Measurements from ENCODE around the gene HRK. TPM values are rescaled to one million over a fixed set of nuclear protein-coding genes. Genes with fewer than 3 reads are reported as not detected.

HRK gene
- polyA plus RNA-seq, 3 donors, result 0.15 TPM; not detected in 2

DNA sequence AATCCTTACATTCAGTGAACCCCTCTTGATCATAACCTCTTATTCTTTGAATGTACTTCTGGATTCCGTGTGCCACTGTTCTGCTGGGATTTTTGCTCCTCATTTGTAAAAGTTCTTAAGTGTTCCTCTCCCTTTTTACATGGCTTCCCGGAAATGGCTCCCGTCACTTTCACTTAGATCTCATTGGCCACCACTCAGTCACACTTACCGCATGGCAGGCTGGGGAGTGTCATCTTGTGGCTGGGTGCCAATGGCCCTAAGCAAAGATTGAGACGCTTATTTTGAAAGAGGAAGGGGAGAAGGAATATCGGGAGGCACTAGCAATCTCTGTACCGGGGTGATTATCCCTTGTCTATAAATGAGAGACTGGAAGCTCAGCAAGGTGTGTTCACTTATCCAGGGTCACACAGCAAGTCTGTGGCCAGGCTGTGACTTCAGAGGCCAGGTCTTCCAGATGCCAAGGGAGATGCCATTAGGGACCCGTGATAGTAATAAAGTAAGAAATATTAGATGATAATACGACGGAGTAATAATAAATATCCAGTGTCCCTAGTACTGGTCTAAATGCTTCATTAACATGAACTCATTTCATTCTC lies 74.3 kb downstream of the HRK start:
- Histone ChIP-seq H3K27me3 (ENCODE audit: control insufficient read depth in 2 of 2, insufficient read depth in 2 of 2, low read length in 2 of 2) (no peaks in the 10 kb centered on the region), H3K4me3 (replicated peaks in 1 of 3; ENCODE audit: low read depth in 2 of 3, low read length in 3 of 3) (no peak overlapping the region), H3K9ac (ENCODE audit: insufficient read depth, low read length, poor library complexity, severe bottlenecking) (no peak overlapping the region), H3K79me2 (ENCODE audit: insufficient read depth, low read length) (no peaks in the 10 kb centered on the region), H3K4me2 (replicated peaks; ENCODE audit: extremely low read depth, low read length, poor library complexity, severe bottlenecking) (no peak overlapping the region), H3K36me3 (replicated peaks in 1 of 2; ENCODE audit: control insufficient read depth in 1 of 2, insufficient read depth in 2 of 2, low read length in 2 of 2) (no peaks in the 10 kb centered on the region), H4K20me1 (ENCODE audit: insufficient read depth, low read length) (no peaks in the 10 kb centered on the region), H2AFZ (ENCODE audit: insufficient read depth, low read depth, low read length, poor library complexity, severe bottlenecking) (no peak overlapping the region), H3K4me1 (ENCODE audit: control insufficient read depth in 1 of 2, insufficient read depth in 2 of 2, low read length in 2 of 2) (no peaks in the 10 kb centered on the region), H3K9me3 (replicated peaks in 1 of 2; ENCODE audit: control insufficient read depth in 1 of 2, insufficient read depth in 1 of 2, low read length in 2 of 2) (no peaks in the 10 kb centered on the region), H3K27ac (ENCODE audit: low read depth in 1 of 2, low read length in 2 of 2) (no peak overlapping the region)
- no peak for DNase-seq
- TF ChIP-seq, protein P1, sequence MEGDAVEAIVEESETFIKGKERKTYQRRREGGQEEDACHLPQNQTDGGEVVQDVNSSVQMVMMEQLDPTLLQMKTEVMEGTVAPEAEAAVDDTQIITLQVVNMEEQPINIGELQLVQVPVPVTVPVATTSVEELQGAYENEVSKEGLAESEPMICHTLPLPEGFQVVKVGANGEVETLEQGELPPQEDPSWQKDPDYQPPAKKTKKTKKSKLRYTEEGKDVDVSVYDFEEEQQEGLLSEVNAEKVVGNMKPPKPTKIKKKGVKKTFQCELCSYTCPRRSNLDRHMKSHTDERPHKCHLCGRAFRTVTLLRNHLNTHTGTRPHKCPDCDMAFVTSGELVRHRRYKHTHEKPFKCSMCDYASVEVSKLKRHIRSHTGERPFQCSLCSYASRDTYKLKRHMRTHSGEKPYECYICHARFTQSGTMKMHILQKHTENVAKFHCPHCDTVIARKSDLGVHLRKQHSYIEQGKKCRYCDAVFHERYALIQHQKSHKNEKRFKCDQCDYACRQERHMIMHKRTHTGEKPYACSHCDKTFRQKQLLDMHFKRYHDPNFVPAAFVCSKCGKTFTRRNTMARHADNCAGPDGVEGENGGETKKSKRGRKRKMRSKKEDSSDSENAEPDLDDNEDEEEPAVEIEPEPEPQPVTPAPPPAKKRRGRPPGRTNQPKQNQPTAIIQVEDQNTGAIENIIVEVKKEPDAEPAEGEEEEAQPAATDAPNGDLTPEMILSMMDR (IDR thresholded peaks at IDR 0.05), result no peak
- H3K36me3 Mint-ChIP-seq, result no peaks in the 10 kb centered on the region
- peaks cover 0 to 1% (median 0%) of the 10 kb centered on the region in 7 donors for H3K9me3 Mint-ChIP-seq
- H3K4me3 Mint-ChIP-seq, result no peak overlapping the region
- no peaks in the 10 kb centered on the region for H3K4me1 Mint-ChIP-seq
- H3K27ac Mint-ChIP-seq, result no peak overlapping the region
- WGBS (ENCODE audit: insufficient coverage), result 82% methylated on average over 3 of the region's 10 CpGs
- H3K27me3 Mint-ChIP-seq (ENCODE audit: low read depth in 3 of 3), result peaks cover 2 to 7% (median 2%) of the 10 kb centered on the region in 3 donors
- intact Hi-C loops (cut with micrococcal nuclease), result no loop called here

Other genes with a start within 250 kb of the HRK start
- 10 to 100 TPM in 2 of 3 donors, 1 to 10 TPM in 1; 6.3 to 19.3 (median 15.6) TPM for gene SPRING1, start 143.4 kb downstream of the HRK start, polyA plus RNA-seq
- under 1 TPM in 1 of 3 donors, not detected in 2; 0.05 TPM for gene RNFT2, start 143.1 kb downstream of the HRK start, polyA plus RNA-seq
- 1 to 10 TPM; 2.0 to 5.2 (median 2.7) TPM for gene FBXW8, start 29.5 kb upstream of the HRK start, polyA plus RNA-seq
- 100 to 1,000 TPM in 2 of 3 donors, 10 to 100 TPM in 1; 61.4 to 138 (median 105) TPM for gene TESC, start 218.0 kb upstream of the HRK start, polyA plus RNA-seq